IPS-NIHi11 (cell line): Measurements from ENCODE around the gene MYDGF.
A peak's percentile ranks its signal among the peaks of the same experiment; 100 is the strongest.

Source experiments
- DNase-seq: peaks from one replicate; pipeline ENCODE4 v3.0.0; 2012; ENCODE audit warnings: mixed read lengths, low spot score

MYDGF gene

DNA sequence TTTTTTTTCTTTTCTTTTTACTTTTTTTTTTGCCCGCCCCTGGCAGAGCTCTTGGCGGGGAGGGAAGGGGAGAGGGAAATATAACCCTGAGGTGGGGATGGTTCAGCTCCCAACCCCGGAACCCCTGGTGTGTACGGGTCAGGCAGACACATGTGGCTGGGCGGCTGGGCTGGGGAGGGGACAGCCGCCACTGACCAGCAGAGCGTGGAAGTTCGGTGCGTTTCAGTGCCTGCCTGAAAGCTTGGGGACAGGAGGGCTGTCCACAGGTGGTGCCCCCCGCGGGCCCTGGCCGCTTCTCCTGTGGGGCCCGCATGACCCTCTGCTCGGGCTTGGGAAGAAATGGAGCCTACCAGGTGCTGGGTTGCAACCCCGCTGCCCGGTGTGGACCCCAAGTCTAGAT lies 5.2 kb upstream of the MYDGF start:
- no peak for DNase-seq

GRCh38 chr19:4673726-4674125 lies 3.6 kb upstream of the MYDGF start:
- DNase-seq, result no peak

- DNase-seq, result no peak
These were observed 3.1 kb upstream of the MYDGF start for GRCh38 chr19:4673216-4673615.

GRCh38 chr19:4671185-4671851 lies 1.2 kb upstream of the MYDGF start:
- DNase-seq, result no peak

DNA sequence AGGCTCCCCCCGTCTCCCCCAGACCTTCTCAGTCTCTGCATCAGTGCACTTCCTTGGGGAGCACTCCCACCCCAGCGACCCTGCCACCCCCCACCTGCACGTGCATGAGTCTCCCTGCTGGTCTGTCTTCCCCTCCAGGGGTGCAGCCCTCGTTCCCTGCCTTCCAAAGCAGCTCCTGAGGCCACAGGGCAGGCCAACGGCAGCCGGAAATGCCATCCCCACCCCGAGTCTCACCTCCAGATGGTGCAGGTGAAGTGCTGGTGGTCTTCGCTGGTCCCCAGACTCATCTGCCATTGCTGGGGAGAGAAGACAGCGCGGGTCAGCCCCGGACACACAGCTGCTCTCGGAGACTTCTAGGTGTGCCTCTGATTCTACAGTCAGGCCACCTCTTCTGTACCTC lies 5.5 kb downstream of the MYDGF start:
- DNase-seq, result no peak

- no peak for DNase-seq
These were observed 7.3 kb downstream of the MYDGF start for GRCh38 chr19:4662812-4663211.

DNA sequence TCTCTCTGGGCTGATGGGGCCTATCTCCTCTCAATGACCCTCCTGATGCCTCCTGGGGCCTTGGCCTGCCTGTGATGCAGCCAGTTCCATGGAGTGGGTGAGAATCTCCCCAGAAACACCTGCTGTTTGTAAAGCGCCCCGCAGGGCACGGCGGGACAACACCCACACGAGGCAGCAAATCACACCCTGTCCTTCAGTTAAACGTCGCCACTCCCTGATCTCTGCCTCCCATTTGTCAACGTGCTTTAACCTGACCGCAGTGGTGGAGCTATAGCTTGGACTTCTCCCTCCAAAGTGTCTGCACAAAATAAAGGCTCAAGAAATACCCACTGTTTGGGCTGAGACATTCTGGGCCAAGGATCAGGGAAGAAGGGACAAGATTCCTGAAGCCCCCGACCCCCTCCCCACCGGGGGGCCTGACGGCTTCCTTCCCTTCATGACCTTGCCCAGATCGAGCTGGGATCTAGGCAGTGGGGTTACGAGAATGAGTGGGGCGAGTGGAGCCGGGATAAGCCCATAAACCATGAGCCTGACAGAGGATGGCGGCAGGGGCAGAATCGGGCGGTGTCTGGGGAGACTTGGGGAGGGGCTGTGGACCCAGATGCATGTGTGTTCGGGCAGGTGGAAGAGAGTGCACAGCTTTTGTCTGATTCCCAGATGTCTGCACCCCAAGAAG lies 8.0 kb downstream of the MYDGF start:
- no peak for DNase-seq

DNA sequence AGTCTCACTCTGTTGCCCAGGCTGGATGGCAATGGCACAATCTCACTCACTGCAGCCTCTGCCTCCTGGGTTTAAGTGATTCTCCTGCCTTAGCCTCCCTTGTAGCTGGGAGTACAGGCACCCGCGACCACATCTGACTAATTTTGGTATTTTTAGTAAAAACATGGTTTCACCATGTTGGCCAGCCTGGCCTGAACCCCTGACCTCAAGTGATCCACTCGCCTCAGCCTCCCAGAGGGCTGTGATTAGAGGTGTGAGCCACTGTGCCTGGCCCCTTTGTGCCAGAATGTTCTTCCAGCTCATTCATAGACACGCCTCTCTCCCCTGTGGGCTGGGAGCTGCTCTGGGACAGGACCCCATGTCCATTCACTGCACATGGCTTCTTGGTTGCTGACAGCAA lies 9.1 kb downstream of the MYDGF start:
- no peak for DNase-seq

DNA sequence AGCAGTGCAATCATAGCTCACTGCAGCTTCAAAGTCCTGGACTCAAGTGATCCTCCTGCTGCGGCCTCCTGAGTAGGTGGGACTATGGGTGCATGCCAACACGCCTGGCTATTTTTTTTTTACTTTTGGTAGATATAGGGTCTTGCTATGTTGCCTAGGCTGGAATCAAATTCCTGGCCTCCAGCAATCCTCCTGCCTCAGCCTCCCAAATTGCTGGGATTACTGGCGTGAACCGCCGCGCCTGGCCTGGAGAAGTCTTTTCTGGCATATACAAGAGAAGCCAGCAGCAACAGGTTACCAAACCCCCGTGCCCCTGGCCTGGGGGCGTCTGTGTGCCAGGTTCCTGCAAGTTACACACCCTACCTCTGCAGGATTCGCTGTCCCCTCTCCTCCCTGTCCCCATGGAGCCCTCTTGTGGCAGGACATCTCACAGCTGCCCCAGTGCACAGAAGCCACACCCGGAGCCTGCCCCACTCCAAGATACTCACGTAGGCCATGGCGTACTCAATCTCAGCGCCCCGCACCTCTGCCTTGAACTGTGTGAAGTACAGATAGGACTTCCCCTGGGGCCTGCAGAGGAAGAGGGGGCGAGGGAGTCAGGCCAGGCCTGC lies 9.9 kb downstream of the MYDGF start:
- DNase-seq, result peak; percentile 80

- DNase-seq, result no peak
These were observed 12.3 kb downstream of the MYDGF start for GRCh38 chr19:4657835-4658234.

GRCh38 chr19:4657262-4657661 lies 12.9 kb downstream of the MYDGF start:
- DNase-seq, result no peak

- DNase-seq, result no peak
These were observed 14.0 kb downstream of the MYDGF start for GRCh38 chr19:4656102-4656501.

DNA sequence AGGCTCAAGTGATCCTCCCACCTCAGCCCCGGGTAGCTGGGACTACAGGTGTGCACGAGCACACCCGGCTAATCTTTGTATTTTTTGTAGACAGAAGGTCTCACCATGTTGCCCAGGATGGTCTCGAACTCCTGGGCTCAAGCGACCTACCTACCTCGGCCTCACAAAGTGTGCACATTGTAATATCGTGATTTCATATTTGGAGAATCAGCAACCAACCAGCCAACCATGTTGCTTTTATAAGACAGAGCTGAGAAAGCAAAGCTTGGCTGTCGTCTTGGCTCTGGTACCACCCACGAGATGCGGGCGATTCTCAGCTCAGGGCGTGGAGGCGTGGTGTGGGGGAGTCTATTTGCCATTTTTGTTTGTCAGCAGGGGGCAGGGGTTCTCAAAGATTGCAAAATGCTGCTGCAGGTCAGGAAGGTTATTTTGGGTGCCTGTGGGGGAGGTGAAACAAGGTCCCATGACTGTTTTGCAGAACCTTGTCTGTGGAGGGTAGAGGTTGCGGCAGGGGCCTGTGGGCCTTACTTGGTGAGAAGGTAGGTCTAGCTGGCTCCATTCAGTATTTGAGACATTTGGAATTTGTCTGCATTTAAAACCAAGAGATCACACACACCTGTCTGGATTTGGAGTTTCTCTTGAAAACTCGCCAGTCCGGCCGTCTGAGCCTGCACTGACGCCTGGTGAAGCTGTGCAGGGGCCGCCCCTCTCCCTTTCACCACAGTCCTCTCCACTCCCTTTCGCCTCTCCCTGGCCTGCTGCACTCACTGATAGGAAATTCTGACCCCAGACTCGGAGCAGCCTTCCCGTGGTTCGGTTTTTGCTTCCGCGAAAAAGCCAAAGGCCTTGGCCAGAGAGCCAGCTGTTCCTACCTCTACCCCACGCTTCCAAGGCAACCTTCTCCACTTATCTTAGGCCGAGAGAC lies 15.4 kb downstream of the MYDGF start:
- no peak for DNase-seq

GRCh38 chr19:4653793-4654436 lies 16.2 kb downstream of the MYDGF start:
- no peak for DNase-seq

DNA sequence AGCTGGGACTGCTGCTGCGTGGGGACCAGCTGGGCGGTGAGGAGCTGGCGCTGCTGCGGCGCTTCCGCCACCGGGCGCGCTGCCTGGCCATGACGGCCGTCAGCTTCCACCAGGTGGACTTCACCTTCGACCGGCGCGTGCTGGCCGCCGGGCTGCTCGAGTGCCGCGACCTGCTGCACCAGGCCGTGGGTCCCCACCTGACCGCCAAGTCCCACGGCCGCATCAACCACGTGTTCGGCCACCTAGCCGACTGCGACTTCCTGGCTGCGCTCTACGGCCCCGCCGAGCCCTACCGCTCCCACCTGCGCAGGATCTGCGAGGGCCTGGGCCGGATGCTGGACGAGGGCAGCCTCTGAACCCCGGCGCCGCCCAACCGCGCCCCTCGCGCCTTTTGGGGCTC lies 18.1 kb downstream of the MYDGF start:
- no peak for DNase-seq

DNA sequence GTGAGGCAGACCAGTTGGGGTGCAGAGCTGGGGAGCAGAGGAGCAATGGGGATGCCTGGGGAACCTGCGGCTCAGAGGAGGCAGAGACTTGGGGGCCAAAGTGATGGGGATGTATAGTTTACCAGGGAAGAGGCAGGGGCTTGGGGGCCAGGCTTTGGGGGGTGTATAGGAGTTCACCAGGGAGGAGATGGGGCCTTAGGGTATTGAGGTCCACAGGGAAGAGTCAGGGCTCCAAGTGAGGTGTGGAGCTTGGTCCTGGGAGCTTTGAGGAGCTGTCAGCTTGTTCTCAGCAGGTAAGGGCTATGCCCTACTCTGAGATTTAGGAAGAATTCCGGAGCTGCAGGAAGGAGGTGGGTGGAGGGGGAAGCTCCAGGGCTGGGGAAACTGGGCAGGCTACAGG lies 20.0 kb downstream of the MYDGF start:
- no peak for DNase-seq

GRCh38 chr19:4649392-4650047 lies 20.6 kb downstream of the MYDGF start:
- DNase-seq, result no peak

DNA sequence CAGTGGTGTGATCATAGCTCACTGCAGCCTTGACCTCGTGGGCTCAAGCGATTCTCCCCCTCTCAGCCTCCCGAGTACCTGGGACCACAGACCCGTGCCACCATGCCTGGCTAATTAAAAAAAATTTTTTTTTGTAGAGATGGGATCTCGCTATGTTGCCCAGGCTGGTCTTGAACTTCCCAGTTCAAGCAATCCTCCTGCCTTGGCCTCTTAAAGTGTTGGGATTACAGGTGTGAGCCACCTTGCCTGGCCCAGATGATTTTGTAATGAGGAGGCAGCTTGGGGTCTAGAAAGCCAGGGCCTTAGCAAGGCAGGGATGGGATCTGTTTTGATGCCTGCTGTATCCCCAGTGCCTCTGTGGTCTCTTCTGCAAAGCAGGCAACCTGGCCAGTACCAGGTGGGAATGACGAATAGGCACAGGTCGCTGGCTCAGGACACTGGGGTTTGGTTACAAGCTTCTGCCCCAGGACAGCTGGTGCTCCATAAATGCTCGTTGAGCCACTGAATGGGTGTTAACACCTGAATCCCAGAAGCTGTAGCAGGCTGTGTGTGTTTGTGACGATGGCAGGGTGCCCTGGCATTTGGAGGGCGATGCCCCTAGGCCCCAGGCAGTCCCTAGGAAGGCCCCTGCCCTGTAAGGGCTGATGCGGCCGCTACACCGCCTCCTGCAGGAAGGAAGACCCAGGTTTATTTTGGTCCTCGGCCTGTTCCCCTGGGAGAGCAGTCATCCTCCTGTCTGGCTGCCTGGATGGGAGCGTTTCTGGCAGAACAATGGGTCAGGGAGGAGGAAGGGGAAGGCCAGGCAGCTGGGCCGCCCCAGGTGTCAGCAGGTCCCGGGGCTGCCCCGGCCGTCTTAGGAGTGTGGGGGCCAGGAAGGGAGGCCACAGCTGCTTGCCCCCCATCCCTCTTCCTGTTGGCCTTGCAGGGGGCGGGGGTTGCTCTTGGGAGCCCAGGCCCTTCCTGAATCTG lies 22.2 kb downstream of the MYDGF start:
- no peak for DNase-seq

DNA sequence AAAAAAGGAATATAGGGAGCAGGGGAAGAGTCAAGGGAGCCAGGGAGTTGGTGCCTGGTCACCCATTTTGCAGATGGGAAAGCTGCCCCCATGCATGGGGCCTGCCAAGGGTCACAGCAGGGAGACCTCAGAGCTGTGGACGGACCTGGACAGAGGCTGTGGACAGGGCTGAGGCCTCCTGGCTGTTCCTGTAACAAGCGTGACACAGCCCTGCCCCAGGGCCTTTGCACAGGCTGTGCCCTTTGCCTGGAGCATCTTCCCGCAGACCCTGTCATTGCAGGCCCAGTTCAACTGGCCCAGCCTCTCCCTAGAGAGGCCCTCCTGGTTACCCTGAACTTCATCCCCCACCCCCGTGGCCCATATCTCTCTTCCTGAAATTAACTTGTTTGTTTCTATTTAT lies 24.4 kb downstream of the MYDGF start:
- no peak for DNase-seq

GRCh38 chr19:4642625-4643024 lies 27.5 kb downstream of the MYDGF start:
- DNase-seq, result no peak
